ENCODE measurements around the gene BRCA1. TPM values are rescaled to one million over a fixed set of nuclear protein-coding genes. Genes with fewer than 3 reads are reported as not detected.

The BRCA1 gene
- total RNA-seq = 9.9 and 18.0 TPM in 2 replicates

DNA sequence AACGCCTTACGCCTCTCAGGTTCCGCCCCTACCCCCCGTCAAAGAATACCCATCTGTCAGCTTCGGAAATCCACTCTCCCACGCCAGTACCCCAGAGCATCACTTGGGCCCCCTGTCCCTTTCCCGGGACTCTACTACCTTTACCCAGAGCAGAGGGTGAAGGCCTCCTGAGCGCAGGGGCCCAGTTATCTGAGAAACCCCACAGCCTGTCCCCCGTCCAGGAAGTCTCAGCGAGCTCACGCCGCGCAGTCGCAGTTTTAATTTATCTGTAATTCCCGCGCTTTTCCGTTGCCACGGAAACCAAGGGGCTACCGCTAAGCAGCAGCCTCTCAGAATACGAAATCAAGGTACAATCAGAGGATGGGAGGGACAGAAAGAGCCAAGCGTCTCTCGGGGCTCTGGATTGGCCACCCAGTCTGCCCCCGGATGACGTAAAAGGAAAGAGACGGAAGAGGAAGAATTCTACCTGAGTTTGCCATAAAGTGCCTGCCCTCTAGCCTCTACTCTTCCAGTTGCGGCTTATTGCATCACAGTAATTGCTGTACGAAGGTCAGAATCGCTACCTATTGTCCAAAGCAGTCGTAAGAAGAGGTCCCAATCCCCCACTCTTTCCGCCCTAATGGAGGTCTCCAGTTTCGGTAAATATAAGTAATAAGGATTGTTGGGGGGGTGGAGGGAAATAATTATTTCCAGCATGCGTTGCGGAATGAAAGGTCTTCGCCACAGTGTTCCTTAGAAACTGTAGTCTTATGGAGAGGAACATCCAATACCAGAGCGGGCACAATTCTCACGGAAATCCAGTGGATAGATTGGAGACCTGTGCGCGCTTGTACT, at the start of gene BRCA1:
TSS of gene BRCA1 (minus strand) at position 232 of the 834 bp plus-strand sequence. CDS start 1,268 bp downstream, outside the sequence.

DNA sequence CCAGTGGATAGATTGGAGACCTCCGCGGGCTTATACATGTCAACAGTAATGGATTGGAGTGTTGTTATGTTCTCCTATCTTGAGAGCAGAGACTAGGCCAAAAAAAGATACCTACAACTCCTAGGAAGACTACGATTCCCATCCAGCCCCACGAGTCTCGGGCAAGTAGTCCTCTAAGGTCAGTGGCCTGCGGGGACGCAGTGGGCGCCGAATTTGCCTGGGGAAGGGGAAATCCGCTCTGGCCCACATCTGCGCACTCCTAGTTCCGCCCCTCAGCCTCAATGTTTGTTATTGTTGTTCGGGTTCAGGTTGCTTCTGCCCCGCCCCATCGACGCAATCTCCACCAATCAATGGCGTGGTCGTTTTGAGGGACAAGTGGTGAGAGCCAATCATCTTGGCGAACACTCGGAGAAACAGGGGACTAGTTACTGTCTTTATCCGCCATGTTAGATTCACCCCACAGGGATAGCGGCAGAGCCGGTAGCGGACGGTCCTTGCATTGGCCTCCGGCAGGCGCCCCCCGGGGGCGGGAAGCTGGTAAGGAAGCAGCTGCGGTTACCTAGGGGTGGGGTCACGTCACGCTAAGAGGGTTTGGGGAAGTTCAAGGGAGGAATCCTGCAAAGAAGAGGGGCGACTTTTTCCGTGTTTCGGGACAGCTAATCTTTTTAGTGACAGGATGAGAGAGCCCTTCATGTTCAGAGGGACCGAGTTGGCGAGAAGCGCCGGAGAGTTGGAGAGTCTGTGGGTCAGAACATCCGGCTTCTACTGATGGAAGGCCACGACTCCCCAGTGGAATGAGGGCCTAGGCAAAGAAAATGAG, 45.8 kb upstream of the BRCA1 start, which contains the start of gene NBR1:
TSS of gene NBR1 (plus strand) at position 449 of the 820 bp plus-strand sequence. CDS start 4,586 bp downstream, outside the sequence.

DNA sequence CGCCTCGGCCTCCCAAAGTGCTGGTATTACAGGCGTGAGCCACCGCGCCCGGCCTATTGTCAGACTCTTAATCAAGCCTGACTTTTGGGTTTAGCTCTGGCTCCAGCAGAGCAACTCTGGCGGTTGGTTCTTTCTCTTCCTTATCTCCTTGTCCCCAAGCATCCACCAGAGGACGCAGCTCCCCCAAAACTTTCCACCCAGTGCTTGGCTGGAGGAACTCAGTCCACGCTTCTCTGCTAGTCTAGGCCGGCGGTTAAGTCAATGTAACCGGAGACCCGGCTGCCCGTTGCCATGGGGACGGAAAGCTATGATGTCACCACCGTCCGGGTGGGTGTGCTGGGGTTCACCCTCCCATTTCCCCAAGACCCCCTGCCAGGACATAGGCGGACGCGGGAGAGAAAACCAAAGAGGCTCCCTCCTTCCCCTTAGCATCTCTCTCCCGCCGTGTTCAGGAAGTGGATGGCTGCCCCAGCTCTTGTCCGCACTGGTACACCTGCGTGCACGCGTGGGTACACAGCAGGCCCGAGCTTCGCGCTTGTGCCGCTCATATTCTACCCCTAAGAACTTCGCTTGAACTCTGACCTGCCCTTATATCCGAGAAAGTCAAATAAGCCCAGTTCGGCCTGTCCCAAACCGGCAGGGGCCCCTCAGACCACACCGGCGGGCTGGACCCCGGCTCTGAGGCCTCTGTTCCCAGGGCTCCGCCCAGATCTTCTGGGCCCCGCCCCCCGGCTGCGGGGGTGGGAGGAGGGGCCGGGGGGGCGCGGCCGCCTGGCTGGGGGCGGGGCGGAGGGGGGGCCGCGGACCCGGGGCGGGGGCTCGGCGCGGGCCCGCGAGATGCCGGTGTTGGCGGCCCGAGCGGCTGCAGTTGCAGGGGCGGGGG, 100.5 kb downstream of the BRCA1 start, which contains the start of gene RND2:
TSS of gene RND2 (plus strand) at position 825 of the 883 bp plus-strand sequence. CDS start 117 bp downstream, outside the sequence.

DNA sequence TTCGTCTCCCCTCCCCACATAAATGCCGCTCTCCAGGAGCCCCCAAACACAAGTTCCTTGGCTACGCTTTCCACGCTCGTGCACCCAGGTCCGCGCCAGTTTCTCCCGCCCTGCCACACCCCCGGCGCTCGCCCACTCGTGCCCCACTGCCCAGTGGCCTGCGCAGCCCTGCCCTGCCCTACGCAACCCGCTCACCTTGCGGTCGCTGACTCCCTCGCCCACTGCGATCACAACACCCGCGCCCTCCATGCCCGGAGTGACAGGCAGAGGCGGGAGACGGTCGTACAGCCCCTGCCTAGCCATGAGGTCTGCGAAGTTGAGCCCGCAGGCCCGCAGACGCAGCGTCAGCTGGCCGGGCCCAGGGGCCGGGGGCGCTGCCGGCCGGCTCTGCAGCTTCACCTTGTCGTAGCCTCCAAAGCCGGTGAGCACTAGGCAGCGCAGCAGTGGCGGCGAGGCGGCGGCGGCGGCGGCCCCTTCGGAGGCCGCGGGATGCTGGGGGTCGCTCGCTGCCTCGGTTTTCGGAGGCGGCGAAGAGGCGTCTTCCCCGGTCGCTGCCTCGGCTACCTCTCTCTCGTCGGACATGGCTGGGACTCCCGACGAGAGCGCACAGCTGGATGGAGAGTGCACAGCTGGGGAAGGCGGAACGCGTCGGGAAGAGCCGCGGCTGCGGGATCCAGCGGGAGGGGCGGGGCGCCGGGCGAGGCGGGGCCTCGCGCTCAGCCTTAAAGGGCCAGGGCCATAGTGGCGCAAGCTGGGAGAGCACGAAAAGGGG, 103.2 kb downstream of the BRCA1 start, which contains the start of gene VAT1:
TSS of gene VAT1 (minus strand) at position 645 of the 772 bp plus-strand sequence. CDS start at position 582, 63 bp downstream.

DNA sequence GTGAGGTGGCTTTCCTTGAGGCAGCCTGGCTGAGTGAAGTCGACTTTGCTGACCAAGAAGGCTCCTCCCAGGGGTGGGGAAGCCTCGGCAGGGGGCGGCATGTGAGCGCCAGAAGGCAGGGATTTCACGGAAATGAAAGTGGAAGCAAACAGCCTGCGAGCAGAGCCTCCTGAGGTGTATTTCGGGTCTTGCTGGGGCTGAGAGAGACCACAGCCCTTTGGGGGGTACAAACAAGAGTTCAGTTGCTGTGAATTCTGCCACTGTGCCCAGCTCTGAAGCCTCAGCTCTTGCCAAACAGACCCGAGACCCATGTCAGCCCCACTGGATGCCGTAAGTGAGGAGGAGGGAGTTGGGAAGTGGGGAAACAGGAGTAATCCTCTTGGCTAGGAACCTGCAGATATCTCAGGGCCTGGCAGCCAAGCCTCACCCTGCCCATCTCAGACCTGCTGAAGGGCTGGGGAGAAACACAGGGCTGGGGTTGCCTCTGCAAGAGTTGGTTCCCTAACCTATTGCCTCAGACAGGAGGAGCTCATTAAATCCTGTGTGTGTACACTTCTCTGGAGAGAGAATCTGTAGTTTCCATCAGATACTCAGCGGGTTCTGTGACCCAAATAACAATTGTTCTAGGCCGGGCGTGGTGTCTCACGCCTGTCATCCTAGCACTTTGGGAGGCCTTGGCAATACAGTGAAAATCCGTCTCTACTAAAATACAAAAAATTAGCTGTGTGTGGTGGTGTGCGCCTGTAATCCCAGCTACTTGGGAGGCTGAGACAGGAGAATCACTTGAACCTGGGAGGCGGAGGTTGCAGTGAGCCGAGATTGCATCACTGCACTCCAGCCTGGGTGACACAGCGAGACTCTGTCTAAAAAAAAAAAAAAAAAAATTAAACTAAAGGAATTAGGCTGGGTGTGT, 118.3 kb downstream of the BRCA1 start, which contains the start of gene IFI35:
TSS of gene IFI35 (plus strand) at position 146 of the 913 bp plus-strand sequence. CDS start at position 310, 164 bp downstream.

DNA sequence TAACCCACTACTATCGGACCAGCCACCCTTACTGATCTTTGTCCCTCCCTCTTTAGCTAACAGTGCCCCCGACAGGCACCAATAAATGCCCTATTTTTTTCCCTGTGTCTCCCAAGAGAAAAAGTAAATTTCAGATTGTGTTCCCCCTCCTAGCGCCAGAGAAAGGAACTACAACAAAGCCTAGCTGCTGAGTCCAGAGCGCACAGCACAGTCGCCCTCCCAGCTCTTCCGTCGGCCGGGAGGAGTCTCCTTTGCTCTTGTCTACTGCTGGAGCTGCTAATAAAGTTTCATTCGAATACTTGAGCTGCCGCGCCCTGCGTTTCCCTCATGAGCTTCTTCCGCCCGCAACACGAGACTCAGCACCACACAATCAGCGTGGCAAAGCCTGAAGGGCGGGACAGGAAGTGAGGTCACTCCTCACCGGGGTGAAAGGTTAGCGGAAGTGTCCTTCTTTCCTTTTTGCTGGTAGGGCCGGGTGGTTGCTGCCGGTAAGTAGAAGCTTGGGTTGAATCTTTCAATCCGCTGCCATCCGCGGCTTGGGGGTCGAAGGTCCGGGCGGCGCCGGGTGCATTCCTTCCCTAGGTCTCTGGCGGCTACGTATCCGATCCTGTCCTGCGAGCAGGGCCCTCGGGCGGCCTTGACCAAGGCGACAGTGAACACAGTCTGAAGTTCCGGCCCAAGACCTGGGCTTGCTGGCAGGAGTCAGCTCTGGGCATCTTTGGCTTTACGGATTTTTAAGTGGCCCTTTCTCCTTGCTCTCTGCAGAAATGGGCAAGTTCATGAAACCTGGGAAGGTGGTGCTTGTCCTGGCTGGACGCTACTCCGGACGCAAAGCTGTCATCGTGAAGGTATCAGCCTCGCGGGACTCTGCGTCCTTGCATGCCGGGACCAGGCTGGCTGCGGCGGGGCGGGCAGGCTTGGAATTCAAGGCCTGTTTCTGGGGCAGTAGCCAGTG, 126.9 kb downstream of the BRCA1 start, which contains the start of gene RPL27:
TSS of gene RPL27 (plus strand) at position 436 of the 955 bp plus-strand sequence. CDS start at position 768, 332 bp downstream.

Other genes starting within 250 kb of the BRCA1 start
- gene G6PC1, start 224.6 kb downstream of the BRCA1 start, total RNA-seq = not detected in 2 replicates
- gene AARSD1, start 160.9 kb downstream of the BRCA1 start, total RNA-seq = 25.1 and 26.8 TPM in 2 replicates
- gene PTGES3L, start 145.3 kb downstream of the BRCA1 start, total RNA-seq = 0.09 and 0.18 TPM in 2 replicates
- 9.4 and 14.7 TPM in 2 replicates for gene RUNDC1, start 144.8 kb downstream of the BRCA1 start, total RNA-seq
- gene RPL27, start 126.9 kb downstream of the BRCA1 start, total RNA-seq = 1,452 and 1,877 TPM in 2 replicates
- gene IFI35, start 118.6 kb downstream of the BRCA1 start, total RNA-seq = 6.9 and 10.1 TPM in 2 replicates
- gene VAT1, start 103.0 kb downstream of the BRCA1 start, total RNA-seq = 228 and 254 TPM in 2 replicates
- 0.18 and 0.28 TPM in 2 replicates for gene RND2, start 100.1 kb downstream of the BRCA1 start, total RNA-seq
- 83.3 and 89.7 TPM in 2 replicates for gene NBR1, start 45.9 kb upstream of the BRCA1 start, total RNA-seq
- 1.3 and 2.0 TPM in 2 replicates for gene TMEM106A, start 86.5 kb upstream of the BRCA1 start, total RNA-seq
- not detected in 2 replicates for gene CCDC200, start 103.3 kb upstream of the BRCA1 start, total RNA-seq
- not detected in 2 replicates for gene RNU2-1, start 108.6 kb upstream of the BRCA1 start, total RNA-seq

Measured in endothelial cell of coronary artery (primary cell).